ENCODE data around the gene USB1.

- TF ChIP-seq CTCF (IDR thresholded peaks at IDR 0.05) (peak; percentile 53 to 80 (median 64)), POLR2AphosphoS5 (IDR thresholded peaks at IDR 0.05) (peak; percentile 82 to 86 (median 85)), POLR2A (IDR thresholded peaks at IDR 0.05) (peak; percentile 71)
Measured at GRCh38 chr16:58000706-58001676, at the start of gene USB1.
